K562 (cell line): ENCODE data around the gene RHOBTB3. TPM values are rescaled to one million over a fixed set of nuclear protein-coding genes. Genes with fewer than 3 reads are reported as not detected.
A peak's percentile ranks its signal among the peaks of the same experiment; 100 is the strongest.

Experiments used
- DPF2 ChIP-seq: fragments of 450-650 bp; IDR thresholded peaks from 2 replicates; pipeline ENCODE4 v1.6.1; 2016
- ERF ChIP-seq: fragments of 450-650 bp; formaldehyde crosslinking; IDR thresholded peaks from 2 replicates; pipeline ENCODE4 v1.4.0; 2020; ENCODE audit warnings: mild to moderate bottlenecking, mixed read lengths
- FOXP1 ChIP-seq: sonication (generic); formaldehyde crosslinking; IDR thresholded peaks from 2 replicates; pipeline ENCODE4 v1.8.0; 2022; ENCODE audit warnings: mild to moderate bottlenecking, missing genetic modification reagents
- HLTF ChIP-seq: fragments of 450-650 bp; IDR thresholded peaks from 2 replicates; pipeline ENCODE4 v1.6.1; 2016
- NFIX ChIP-seq: fragments of 250-450 bp; sonication (Bioruptor Pico); IDR thresholded peaks from 2 replicates; pipeline ENCODE4 v1.4.0; 2020; ENCODE audit warnings: low read depth, mild to moderate bottlenecking, moderate library complexity
- NRF1 ChIP-seq, 2 experiments: fragments of 450-650 bp; IDR thresholded peaks in 1 of 2; conservative IDR thresholded peaks in 1 of 2; 2 replicates each; pipeline ENCODE4 v1.6.1; 2014; ENCODE audit warnings: mild to moderate bottlenecking in 2 of 2
- SMC3 ChIP-seq: conservative IDR thresholded peaks from 2 replicates; pipeline ENCODE4 v1.6.1; 2011; ENCODE audit warnings: low read depth, low read length, improper control_type of control experiment; ENCODE audit not compliant: insufficient read depth
- SRF ChIP-seq, 2 experiments: fragments of 250-450, 450-650 bp in 1 of 2; sonication (Bioruptor Pico) in 1 of 2; sonication (generic) in 1 of 2; formaldehyde crosslinking; IDR thresholded peaks; 2 replicates each; pipeline versions ENCODE4 v1.5.0 to v1.5.1; 2020 to 2022; ENCODE audit warnings: mild to moderate bottlenecking in 1 of 2, missing genetic modification reagents in 1 of 2
- ZNF282 ChIP-seq: sonication (generic); formaldehyde crosslinking; IDR thresholded peaks from 2 replicates; pipeline ENCODE4 v1.8.1; 2023; ENCODE audit warnings: missing genetic modification reagents
- ZNF347 ChIP-seq: fragments of 450-650 bp; formaldehyde crosslinking; IDR thresholded peaks from 2 replicates; pipeline ENCODE4 v1.4.0; 2020; ENCODE audit warnings: low read depth, mild to moderate bottlenecking, moderate library complexity
- ZNF780A ChIP-seq: fragments of 250-450 bp; sonication (Bioruptor Pico); IDR thresholded peaks from 2 replicates; pipeline ENCODE4 v1.5.0; 2021; ENCODE audit warnings: mild to moderate bottlenecking
- polyA plus RNA-seq, 8 experiments: library from polyadenylated mRNA; depleted of rRNA in 4 of 8; stranded (reverse) in 5 of 8; unstranded in 3 of 8; fragments of >200 nt; fragmentation: Nextera tagmentation in 2 of 8; fragmentation: Illumina TruSeq in 1 of 8; extraction: Ambion mirVana in 2 of 8; extraction: Trizol in 1 of 8; gene quantifications; 2 replicates each; pipeline versions ENCODE4 v1.2.1 to v1.2.3, GENCODE V29; 2011 to 2014; ENCODE audit warnings: inconsistent platforms in 1 of 8, missing spikeins in 1 of 8
- total RNA-seq, 7 experiments: library from RNA; depleted of rRNA in 6 of 7; stranded (reverse); fragments of >200 nt in 6 of 7; fragmentation: Illumina TruSeq in 2 of 7; extraction: Trizol in 2 of 7; gene quantifications; 2 replicates each; pipeline versions ENCODE4 v1.2.1 to v1.2.3, GENCODE V29; 2011 to 2021; ENCODE audit warnings: low replicate concordance in 1 of 7
- TF ChIP-seq, protein P1 (sequence below): sonication (generic); formaldehyde crosslinking; IDR thresholded peaks from 2 replicates; pipeline ENCODE4 v1.8.0; 2023; ENCODE audit warnings: mild to moderate bottlenecking, missing genetic modification reagents
- TF ChIP-seq, protein P2 (sequence below): fragments of 200-800 bp; sonication (Bioruptor generic); IDR thresholded peaks from 2 replicates; pipeline ENCODE4 v1.6.1; 2017; ENCODE audit warnings: missing genetic modification characterization, missing compliant biosample characterization
- TF ChIP-seq, protein P3 (sequence below): fragments of 200-800 bp; sonication (Bioruptor generic); IDR thresholded peaks from 2 replicates; pipeline ENCODE4 v1.6.1; 2016; ENCODE audit warnings: missing genetic modification characterization, missing compliant biosample characterization
- TF ChIP-seq, protein P4 (sequence below): sonication (generic); formaldehyde crosslinking; IDR thresholded peaks from 2 replicates; pipeline ENCODE4 v1.4.0; 2020; ENCODE audit warnings: mild to moderate bottlenecking, missing genetic modification reagents

The RHOBTB3 gene
- total and polyA plus RNA-seq, 9 of the 15 experiments (the other 6 are each of a cell fraction or from before 2014, with no cell fraction given) = 39.7 to 143 (median 115) TPM

DNA sequence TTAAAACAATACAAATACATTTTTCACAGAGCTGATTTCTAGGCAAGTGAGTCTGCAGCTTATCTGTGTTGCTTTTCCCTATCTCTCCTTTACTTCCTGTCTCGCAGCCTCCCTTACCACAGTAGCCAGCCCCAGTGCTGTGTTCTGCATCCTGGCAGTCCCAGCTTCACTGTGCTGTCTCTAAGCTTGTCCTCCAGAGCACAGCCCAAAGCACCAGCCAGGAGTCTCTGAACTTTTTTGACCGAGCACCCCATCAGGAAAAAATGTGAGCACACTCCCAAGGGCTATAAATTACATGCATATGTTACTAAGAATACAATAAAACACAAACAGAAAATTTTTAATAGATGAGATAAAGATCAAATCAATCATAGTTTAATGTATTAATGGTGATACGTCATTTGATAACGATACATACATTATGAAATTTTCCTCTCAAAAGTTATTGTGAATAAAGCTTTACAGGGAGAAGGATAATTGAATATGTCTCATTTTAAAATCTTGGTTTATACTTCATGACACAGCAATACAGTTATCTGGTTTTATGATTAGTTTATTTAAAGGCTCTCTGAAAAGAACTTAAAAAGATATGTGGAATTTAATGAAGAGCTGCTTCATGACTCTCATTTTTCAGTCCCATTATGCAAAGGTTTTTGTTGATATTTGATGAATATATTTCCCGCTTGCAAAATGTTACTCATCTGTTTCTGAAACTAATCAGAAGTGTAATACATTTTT is 7.3 kb upstream of the RHOBTB3 start (continued):
- TF ChIP-seq, protein P1, sequence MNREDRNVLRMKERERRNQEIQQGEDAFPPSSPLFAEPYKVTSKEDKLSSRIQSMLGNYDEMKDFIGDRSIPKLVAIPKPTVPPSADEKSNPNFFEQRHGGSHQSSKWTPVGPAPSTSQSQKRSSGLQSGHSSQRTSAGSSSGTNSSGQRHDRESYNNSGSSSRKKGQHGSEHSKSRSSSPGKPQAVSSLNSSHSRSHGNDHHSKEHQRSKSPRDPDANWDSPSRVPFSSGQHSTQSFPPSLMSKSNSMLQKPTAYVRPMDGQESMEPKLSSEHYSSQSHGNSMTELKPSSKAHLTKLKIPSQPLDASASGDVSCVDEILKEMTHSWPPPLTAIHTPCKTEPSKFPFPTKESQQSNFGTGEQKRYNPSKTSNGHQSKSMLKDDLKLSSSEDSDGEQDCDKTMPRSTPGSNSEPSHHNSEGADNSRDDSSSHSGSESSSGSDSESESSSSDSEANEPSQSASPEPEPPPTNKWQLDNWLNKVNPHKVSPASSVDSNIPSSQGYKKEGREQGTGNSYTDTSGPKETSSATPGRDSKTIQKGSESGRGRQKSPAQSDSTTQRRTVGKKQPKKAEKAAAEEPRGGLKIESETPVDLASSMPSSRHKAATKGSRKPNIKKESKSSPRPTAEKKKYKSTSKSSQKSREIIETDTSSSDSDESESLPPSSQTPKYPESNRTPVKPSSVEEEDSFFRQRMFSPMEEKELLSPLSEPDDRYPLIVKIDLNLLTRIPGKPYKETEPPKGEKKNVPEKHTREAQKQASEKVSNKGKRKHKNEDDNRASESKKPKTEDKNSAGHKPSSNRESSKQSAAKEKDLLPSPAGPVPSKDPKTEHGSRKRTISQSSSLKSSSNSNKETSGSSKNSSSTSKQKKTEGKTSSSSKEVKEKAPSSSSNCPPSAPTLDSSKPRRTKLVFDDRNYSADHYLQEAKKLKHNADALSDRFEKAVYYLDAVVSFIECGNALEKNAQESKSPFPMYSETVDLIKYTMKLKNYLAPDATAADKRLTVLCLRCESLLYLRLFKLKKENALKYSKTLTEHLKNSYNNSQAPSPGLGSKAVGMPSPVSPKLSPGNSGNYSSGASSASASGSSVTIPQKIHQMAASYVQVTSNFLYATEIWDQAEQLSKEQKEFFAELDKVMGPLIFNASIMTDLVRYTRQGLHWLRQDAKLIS = no peak
- TF ChIP-seq ZNF282 (CRISPR knock-in tag) = no peak
- no peak for TF ChIP-seq ZNF347 (CRISPR knock-in tag)
- peak; percentile 92 for TF ChIP-seq DPF2
- TF ChIP-seq, protein P2, sequence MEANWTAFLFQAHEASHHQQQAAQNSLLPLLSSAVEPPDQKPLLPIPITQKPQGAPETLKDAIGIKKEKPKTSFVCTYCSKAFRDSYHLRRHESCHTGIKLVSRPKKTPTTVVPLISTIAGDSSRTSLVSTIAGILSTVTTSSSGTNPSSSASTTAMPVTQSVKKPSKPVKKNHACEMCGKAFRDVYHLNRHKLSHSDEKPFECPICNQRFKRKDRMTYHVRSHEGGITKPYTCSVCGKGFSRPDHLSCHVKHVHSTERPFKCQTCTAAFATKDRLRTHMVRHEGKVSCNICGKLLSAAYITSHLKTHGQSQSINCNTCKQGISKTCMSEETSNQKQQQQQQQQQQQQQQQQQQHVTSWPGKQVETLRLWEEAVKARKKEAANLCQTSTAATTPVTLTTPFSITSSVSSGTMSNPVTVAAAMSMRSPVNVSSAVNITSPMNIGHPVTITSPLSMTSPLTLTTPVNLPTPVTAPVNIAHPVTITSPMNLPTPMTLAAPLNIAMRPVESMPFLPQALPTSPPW (CRISPR knock-in tag) = no peak
- TF ChIP-seq, protein P3, sequence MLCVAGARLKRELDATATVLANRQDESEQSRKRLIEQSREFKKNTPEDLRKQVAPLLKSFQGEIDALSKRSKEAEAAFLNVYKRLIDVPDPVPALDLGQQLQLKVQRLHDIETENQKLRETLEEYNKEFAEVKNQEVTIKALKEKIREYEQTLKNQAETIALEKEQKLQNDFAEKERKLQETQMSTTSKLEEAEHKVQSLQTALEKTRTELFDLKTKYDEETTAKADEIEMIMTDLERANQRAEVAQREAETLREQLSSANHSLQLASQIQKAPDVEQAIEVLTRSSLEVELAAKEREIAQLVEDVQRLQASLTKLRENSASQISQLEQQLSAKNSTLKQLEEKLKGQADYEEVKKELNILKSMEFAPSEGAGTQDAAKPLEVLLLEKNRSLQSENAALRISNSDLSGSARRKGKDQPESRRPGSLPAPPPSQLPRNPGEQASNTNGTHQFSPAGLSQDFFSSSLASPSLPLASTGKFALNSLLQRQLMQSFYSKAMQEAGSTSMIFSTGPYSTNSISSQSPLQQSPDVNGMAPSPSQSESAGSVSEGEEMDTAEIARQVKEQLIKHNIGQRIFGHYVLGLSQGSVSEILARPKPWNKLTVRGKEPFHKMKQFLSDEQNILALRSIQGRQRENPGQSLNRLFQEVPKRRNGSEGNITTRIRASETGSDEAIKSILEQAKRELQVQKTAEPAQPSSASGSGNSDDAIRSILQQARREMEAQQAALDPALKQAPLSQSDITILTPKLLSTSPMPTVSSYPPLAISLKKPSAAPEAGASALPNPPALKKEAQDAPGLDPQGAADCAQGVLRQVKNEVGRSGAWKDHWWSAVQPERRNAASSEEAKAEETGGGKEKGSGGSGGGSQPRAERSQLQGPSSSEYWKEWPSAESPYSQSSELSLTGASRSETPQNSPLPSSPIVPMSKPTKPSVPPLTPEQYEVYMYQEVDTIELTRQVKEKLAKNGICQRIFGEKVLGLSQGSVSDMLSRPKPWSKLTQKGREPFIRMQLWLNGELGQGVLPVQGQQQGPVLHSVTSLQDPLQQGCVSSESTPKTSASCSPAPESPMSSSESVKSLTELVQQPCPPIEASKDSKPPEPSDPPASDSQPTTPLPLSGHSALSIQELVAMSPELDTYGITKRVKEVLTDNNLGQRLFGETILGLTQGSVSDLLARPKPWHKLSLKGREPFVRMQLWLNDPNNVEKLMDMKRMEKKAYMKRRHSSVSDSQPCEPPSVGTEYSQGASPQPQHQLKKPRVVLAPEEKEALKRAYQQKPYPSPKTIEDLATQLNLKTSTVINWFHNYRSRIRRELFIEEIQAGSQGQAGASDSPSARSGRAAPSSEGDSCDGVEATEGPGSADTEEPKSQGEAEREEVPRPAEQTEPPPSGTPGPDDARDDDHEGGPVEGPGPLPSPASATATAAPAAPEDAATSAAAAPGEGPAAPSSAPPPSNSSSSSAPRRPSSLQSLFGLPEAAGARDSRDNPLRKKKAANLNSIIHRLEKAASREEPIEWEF (CRISPR knock-in tag) = no peak
- TF ChIP-seq NRF1 (conservative IDR thresholded peaks at IDR 0.05 in 1 of 2, IDR thresholded peaks at IDR 0.05 in 1 of 2) = no peak
- no peak for TF ChIP-seq SMC3
- no peak for TF ChIP-seq NFIX (CRISPR knock-in tag)
- TF ChIP-seq ZNF780A (CRISPR knock-in tag) = no peak
- TF ChIP-seq, protein P4, sequence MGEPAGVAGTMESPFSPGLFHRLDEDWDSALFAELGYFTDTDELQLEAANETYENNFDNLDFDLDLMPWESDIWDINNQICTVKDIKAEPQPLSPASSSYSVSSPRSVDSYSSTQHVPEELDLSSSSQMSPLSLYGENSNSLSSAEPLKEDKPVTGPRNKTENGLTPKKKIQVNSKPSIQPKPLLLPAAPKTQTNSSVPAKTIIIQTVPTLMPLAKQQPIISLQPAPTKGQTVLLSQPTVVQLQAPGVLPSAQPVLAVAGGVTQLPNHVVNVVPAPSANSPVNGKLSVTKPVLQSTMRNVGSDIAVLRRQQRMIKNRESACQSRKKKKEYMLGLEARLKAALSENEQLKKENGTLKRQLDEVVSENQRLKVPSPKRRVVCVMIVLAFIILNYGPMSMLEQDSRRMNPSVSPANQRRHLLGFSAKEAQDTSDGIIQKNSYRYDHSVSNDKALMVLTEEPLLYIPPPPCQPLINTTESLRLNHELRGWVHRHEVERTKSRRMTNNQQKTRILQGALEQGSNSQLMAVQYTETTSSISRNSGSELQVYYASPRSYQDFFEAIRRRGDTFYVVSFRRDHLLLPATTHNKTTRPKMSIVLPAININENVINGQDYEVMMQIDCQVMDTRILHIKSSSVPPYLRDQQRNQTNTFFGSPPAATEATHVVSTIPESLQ (CRISPR knock-in tag) = no peak
- TF ChIP-seq FOXP1 (CRISPR knock-in tag) = no peak
- 0 out of 2 replicates have a peak, but pooled peaks have one; percentile 32 for TF ChIP-seq ERF
- 0 out of 2 replicates have a peak, but pooled peaks have one; percentile 15 for TF ChIP-seq HLTF
- TF ChIP-seq SRF (CRISPR knock-in tag; IDR thresholded peaks at IDR 0.05) = 0 out of 4 replicates have a peak, but pooled peaks of 1 of the 2 experiments have one; percentile 9
